GM12801 (cell line): ENCODE measurements around the gene LRIG1.

ENCODE experiments used
- TF ChIP-seq, protein P1 (sequence below): IDR thresholded peaks from one replicate; pipeline ENCODE4 v1.5.1; 2011; ENCODE audit warnings: control low read depth; ENCODE audit not compliant: insufficient read length; ENCODE audit errors: extremely low read depth

Gene LRIG1

GRCh38 chr3:66481071-66482017, 19.5 kb downstream of the LRIG1 start:
- TF ChIP-seq, protein P1, sequence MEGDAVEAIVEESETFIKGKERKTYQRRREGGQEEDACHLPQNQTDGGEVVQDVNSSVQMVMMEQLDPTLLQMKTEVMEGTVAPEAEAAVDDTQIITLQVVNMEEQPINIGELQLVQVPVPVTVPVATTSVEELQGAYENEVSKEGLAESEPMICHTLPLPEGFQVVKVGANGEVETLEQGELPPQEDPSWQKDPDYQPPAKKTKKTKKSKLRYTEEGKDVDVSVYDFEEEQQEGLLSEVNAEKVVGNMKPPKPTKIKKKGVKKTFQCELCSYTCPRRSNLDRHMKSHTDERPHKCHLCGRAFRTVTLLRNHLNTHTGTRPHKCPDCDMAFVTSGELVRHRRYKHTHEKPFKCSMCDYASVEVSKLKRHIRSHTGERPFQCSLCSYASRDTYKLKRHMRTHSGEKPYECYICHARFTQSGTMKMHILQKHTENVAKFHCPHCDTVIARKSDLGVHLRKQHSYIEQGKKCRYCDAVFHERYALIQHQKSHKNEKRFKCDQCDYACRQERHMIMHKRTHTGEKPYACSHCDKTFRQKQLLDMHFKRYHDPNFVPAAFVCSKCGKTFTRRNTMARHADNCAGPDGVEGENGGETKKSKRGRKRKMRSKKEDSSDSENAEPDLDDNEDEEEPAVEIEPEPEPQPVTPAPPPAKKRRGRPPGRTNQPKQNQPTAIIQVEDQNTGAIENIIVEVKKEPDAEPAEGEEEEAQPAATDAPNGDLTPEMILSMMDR = no peak

DNA sequence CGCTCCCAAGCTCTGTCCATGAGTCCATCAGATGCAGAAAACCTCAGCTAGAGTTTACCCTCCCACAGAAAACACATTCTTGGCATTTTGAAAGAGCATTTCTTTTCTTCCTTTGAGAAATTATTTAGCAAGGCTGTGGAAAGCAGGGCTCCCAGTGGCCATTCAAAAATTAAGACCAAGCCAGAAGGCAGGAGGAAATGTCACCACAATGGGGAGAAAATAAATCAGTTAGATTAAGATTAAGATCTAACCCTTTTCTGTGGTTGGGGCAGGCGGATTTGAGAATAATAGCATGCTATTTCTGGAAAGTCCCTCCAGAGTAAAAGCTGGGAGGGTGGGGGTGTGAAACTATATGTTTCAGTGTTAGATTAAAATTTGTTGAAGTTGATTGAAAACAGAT, 20.2 kb downstream of the LRIG1 start:
- TF ChIP-seq, protein P1 = no peak

DNA sequence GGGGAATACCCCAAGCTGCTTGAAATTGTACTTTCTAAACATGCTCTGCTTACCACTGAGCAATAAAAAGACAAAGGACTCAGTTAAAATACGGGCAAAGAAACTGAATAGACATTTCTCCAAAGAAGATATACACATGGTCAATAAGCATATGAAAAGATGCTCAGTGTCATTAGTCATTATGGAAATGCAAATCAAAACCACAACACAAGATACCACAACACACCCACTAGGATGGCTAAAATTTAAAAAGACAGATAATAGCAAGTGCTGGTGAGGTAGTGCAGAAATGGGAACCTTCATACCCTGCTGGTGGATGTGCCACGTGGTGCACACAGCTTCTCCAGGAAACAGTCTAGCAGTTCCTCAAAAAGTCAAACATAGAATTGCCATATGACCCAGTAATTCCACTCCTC, 21.3 kb downstream of the LRIG1 start:
- TF ChIP-seq, protein P1 = no peak

GRCh38 chr3:66478960-66479359, 21.9 kb downstream of the LRIG1 start:
- TF ChIP-seq, protein P1 = no peak

DNA sequence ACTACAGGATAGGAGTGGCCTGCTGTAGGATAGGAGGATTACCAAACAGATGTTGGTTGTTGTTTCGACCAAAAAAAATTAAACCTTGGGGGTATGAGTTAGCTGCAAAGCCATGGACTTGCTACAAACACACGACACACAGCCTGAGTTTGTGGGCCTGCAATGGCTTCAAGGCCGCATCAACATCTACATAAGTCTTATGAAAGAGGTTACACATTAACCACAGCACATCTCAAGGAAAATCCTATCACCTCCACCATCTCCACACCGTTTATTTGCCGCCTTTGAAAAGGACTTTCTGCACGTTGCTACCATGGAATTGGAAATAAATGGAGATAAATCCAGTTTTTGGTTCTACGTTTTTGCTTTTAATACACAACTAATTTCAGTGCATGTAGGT, 23.0 kb downstream of the LRIG1 start:
- TF ChIP-seq, protein P1 = no peak

DNA sequence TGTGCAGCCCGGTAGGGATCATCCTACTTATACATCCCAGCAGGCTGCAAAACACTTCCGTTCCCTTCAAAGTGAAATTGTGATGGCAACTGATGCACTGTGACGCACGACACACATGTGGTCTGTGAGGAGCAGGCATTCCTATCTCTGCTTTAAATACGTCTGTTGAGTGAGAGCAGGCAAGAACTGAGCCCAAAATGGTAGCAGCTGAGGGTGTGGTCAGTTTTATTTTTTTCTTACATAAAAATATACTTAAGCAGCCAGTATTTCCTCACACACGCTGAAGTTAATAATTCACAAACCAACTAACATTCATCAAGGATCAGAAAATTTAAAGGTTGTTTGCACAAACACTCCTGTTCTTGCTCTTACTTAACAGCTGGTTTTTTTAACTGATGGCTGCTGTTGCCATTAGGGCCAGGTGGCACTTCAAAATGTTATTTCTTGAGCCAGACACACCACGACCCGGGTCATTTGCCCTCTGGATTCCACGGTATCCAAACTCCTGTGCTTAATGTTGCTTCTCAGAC, 23.9 kb downstream of the LRIG1 start:
- TF ChIP-seq, protein P1 = no peak

- TF ChIP-seq, protein P1 = no peak
Measured at GRCh38 chr3:66475386-66476020, 25.3 kb downstream of the LRIG1 start.
